Fibroblast of lung (primary cell): Measurements from ENCODE around the gene MYH10. TPM values are rescaled to one million over a fixed set of nuclear protein-coding genes. Genes with fewer than 3 reads are reported as not detected.

Experiments used
- DNase-seq, 2 donors: peaks; one replicate each; pipeline versions ENCODE4 v3.0.0 to v3.0.0-alpha.2; 2010; ENCODE audit warnings: low read depth in 2 of 2
- H2AFZ ChIP-seq: 2 replicates; pipeline ENCODE4 v1.5.1; 2012; ENCODE audit warnings: low read length, control low read depth, inconsistent platforms
- H3K27ac ChIP-seq: 2 replicates; pipeline ENCODE4 v1.5.1; 2011; ENCODE audit warnings: low read length, control low read depth; ENCODE audit not compliant: insufficient read depth
- H3K27me3 ChIP-seq: 2 replicates; pipeline ENCODE4 v1.5.1; 2011; ENCODE audit warnings: mild to moderate bottlenecking, low read length; ENCODE audit not compliant: control insufficient read depth, insufficient read depth
- H3K36me3 ChIP-seq: 2 replicates; pipeline ENCODE4 v1.5.1; 2011; ENCODE audit warnings: low read length; ENCODE audit not compliant: control insufficient read depth, insufficient read depth
- H3K4me1 ChIP-seq: 2 replicates; pipeline ENCODE4 v1.5.1; 2011; ENCODE audit warnings: low read length; ENCODE audit not compliant: control insufficient read depth, insufficient read depth; ENCODE audit errors: extremely low read depth
- H3K4me2 ChIP-seq: 2 replicates; pipeline ENCODE4 v1.5.1; 2011; ENCODE audit warnings: low read length, control low read depth; ENCODE audit not compliant: insufficient read depth; ENCODE audit errors: extremely low read depth
- H3K4me3 ChIP-seq, 4 experiments: fragments of 200-600 bp in 1 of 4; sonication (generic) in 1 of 4; replicated peaks in 1 of 4; 2 replicates each; pipeline ENCODE4 v1.5.1; 2011 to 2016; ENCODE audit warnings: low read length in 4 of 4, low read depth in 3 of 4, mild to moderate bottlenecking in 3 of 4, control low read depth in 2 of 4, inconsistent platforms in 1 of 4, mixed read lengths in 1 of 4; ENCODE audit not compliant: insufficient read depth in 1 of 4; ENCODE audit errors: control extremely low read depth in 1 of 4
- H3K79me2 ChIP-seq: 2 replicates; pipeline ENCODE4 v1.5.1; 2012; ENCODE audit warnings: mild to moderate bottlenecking, low read length, inconsistent platforms; ENCODE audit not compliant: control insufficient read depth, insufficient read depth
- H3K9ac ChIP-seq: 2 replicates; pipeline ENCODE4 v1.5.1; 2011; ENCODE audit warnings: mild to moderate bottlenecking, low read length, control low read depth; ENCODE audit not compliant: insufficient read depth
- H3K9me3 ChIP-seq: 2 replicates; pipeline ENCODE4 v1.5.1; 2012; ENCODE audit warnings: low read depth, low read length; ENCODE audit not compliant: control insufficient read depth, insufficient read depth
- H4K20me1 ChIP-seq: 2 replicates; pipeline ENCODE4 v1.5.1; 2011; ENCODE audit warnings: low read length; ENCODE audit not compliant: control insufficient read depth, insufficient read depth; ENCODE audit errors: extremely low read depth
- EZH2 ChIP-seq: IDR thresholded peaks from 2 replicates; pipeline ENCODE4 v1.5.1; 2012; ENCODE audit warnings: low read length, control low read depth, mild to moderate bottlenecking; ENCODE audit errors: missing control alignments
- polyA plus RNA-seq, 2 donors: library from polyadenylated mRNA; depleted of rRNA in 1 of 2; stranded (reverse) in 1 of 2; unstranded in 1 of 2; fragments of >200 nt; gene quantifications; 2 replicates each; pipeline ENCODE4 v1.2.1, GENCODE V29; 2011 to 2012; ENCODE audit warnings: missing spikeins in 1 of 2
- total RNA-seq: library from RNA; depleted of rRNA; stranded (reverse); fragments of >200 nt; gene quantifications from 2 replicates; pipeline ENCODE4 v1.2.1, GENCODE V29; 2014
- TF ChIP-seq, protein P1 (sequence below), 2 donors: IDR thresholded peaks in 1 of 2; conservative IDR thresholded peaks in 1 of 2; 1 replicate in 1 of 2; 2 replicates in 1 of 2; pipeline ENCODE4 v1.5.1; 2011 to 2012; ENCODE audit warnings: low read length in 2 of 2, control low read depth in 1 of 2, inconsistent platforms in 1 of 2, low read depth in 1 of 2, mild to moderate bottlenecking in 1 of 2

The MYH10 gene
- total and polyA plus RNA-seq, 2 donors (not counting 1 experiment from before 2014, with no cell fraction given), result 54.6 to 104 TPM

DNA sequence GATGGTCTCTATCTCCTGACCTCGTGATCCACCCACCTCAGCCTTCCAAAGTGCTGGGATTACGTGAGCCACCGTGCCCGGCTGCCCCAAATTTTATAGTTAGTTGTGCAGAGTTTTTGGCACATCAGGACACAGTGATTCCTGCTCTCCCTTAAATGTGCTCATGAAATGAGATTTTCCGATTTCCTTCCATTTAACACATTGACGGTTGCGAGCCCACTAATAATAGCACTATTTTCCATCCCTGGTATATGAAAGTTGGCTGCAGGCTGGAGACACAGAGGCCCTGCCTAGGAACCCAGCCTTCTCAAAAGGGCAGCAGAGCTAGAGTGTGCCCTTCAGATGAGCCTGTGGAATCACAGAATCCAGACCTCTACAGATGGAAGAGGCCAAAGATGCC lies 17.4 kb upstream of the MYH10 start:
- H2AFZ ChIP-seq, result no peak overlapping the region
- no peaks in the 10 kb centered on the region for H3K9me3 ChIP-seq
- H3K79me2 ChIP-seq, result no peaks in the 10 kb centered on the region
- H3K27ac ChIP-seq, result no peak overlapping the region
- H3K36me3 ChIP-seq, result no peaks in the 10 kb centered on the region
- TF ChIP-seq EZH2, result no peak
- TF ChIP-seq, protein P1, sequence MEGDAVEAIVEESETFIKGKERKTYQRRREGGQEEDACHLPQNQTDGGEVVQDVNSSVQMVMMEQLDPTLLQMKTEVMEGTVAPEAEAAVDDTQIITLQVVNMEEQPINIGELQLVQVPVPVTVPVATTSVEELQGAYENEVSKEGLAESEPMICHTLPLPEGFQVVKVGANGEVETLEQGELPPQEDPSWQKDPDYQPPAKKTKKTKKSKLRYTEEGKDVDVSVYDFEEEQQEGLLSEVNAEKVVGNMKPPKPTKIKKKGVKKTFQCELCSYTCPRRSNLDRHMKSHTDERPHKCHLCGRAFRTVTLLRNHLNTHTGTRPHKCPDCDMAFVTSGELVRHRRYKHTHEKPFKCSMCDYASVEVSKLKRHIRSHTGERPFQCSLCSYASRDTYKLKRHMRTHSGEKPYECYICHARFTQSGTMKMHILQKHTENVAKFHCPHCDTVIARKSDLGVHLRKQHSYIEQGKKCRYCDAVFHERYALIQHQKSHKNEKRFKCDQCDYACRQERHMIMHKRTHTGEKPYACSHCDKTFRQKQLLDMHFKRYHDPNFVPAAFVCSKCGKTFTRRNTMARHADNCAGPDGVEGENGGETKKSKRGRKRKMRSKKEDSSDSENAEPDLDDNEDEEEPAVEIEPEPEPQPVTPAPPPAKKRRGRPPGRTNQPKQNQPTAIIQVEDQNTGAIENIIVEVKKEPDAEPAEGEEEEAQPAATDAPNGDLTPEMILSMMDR (conservative IDR thresholded peaks at IDR 0.05 in 1 of 2, IDR thresholded peaks at IDR 0.05 in 1 of 2; ENCODE audit: low read depth in 1 of 2, low read length in 2 of 2), result no peak
- no peak overlapping the region for H3K4me3 ChIP-seq
- no peak for DNase-seq
- no peaks in the 10 kb centered on the region for H3K27me3 ChIP-seq
- H3K4me1 ChIP-seq, result peaks cover 4% of the 10 kb centered on the region
- no peak overlapping the region for H3K9ac ChIP-seq
- H3K4me2 ChIP-seq, result no peak overlapping the region
- no peaks in the 10 kb centered on the region for H4K20me1 ChIP-seq

DNA sequence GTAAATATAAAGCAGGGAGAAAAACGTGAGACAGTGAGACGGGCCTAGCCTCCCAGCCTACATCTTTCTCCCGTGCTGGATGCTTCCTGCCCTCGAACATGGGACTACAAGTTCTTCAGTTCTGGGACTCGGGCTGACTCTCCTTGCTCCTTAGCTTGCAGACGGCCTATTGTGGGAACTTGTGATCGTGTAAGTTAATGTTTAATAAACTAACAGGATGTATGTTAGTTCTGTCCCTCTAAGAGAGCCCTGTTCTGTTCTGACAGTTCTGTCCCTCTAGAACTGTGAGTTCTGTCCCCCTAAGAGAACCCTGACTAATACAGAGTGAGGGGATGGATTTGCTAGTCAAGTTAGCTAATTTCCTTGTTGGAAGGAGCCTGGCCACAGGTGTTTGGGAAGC lies 16.7 kb upstream of the MYH10 start:
- no peak overlapping the region for H2AFZ ChIP-seq
- H4K20me1 ChIP-seq, result no peaks in the 10 kb centered on the region
- no peak overlapping the region for H3K4me2 ChIP-seq
- H3K4me3 ChIP-seq, result no peak overlapping the region
- TF ChIP-seq, protein P1 (conservative IDR thresholded peaks at IDR 0.05 in 1 of 2, IDR thresholded peaks at IDR 0.05 in 1 of 2; ENCODE audit: low read depth in 1 of 2, low read length in 2 of 2), result no peak
- TF ChIP-seq EZH2, result no peak
- H3K4me1 ChIP-seq, result peaks cover 4% of the 10 kb centered on the region
- no peaks in the 10 kb centered on the region for H3K79me2 ChIP-seq
- no peak overlapping the region for H3K9ac ChIP-seq
- no peak for DNase-seq
- no peaks in the 10 kb centered on the region for H3K9me3 ChIP-seq
- H3K27me3 ChIP-seq, result no peaks in the 10 kb centered on the region
- H3K36me3 ChIP-seq, result no peaks in the 10 kb centered on the region
- no peak overlapping the region for H3K27ac ChIP-seq

DNA sequence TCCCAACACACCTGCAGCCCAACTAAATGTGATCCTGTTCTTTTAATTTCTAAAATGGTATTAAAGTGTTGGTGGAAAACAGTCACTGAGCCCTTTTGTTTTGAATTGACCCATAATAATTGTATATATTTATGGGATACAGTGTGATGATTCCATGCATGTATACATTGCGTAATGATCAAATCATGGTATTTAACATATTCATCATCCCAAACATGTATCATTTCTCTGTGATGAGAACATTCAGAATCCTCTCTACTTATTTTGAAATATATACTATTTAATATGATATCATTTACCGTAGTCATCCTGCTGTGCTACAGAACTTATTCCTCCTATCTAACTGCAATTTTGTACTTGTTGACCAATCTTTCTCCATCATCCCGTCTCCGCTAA lies 14.0 kb upstream of the MYH10 start:
- no peak for TF ChIP-seq EZH2
- TF ChIP-seq, protein P1 (conservative IDR thresholded peaks at IDR 0.05 in 1 of 2, IDR thresholded peaks at IDR 0.05 in 1 of 2; ENCODE audit: low read depth in 1 of 2, low read length in 2 of 2), result no peak
- H3K4me1 ChIP-seq, result peaks cover 2% of the 10 kb centered on the region

More for the DNA sequence above, 14.0 kb upstream of the MYH10 start:
- no peak overlapping the region for H3K27ac ChIP-seq
- DNase-seq, result no peak
- H3K27me3 ChIP-seq, result peaks cover 10% of the 10 kb centered on the region
- no peaks in the 10 kb centered on the region for H4K20me1 ChIP-seq
- no peaks in the 10 kb centered on the region for H3K9me3 ChIP-seq
- H2AFZ ChIP-seq, result no peak overlapping the region
- no peak overlapping the region for H3K4me3 ChIP-seq
- no peak overlapping the region for H3K4me2 ChIP-seq
- H3K9ac ChIP-seq, result no peak overlapping the region
- no peaks in the 10 kb centered on the region for H3K79me2 ChIP-seq
- H3K36me3 ChIP-seq, result no peaks in the 10 kb centered on the region
